ENCODE measurements around the gene RAVER1. TPM values are rescaled to one million over a fixed set of nuclear protein-coding genes. Genes with fewer than 3 reads are reported as not detected.
"Not testable (repeated sequence)": the region's sequence is repeated elsewhere in the genome, so short reads cannot be mapped to it uniquely, and the experiment has no call there.

Gene RAVER1
- total RNA-seq, 1 experiment from 2014 or later, result 87.7 TPM

GRCh38 chr19:10339380-10339960 is 6.1 kb upstream of the RAVER1 start, which contains the start of gene ICAM3:
TSS of gene ICAM3 (minus strand) at chr19:10339624. CDS start at chr19:10339614, 10 bp downstream.
- ChIA-PET POLR2A (ENCODE audit: low non-redundant PET) (no interaction called here), CTCF (interaction anchor here (0.7 kb wide), 1 partner anchor 11 kb away, joined by 3 read pairs; no protein-coding TSS in a partner anchor)
- no TSS peak for BruUV-seq (replicated peaks)
- DNase-seq (ENCODE audit: low spot score), result no peak
- TF ChIP-seq EZH2 (IDR thresholded peaks at IDR 0.05; ENCODE audit: borderline replicate concordance, low read depth, low read length, poor library complexity, severe bottlenecking), result no peak
- TF ChIP-seq CTCF (conservative IDR thresholded peaks at IDR 0.05; ENCODE audit: low read depth, low read length), result no peak
- H3K4me1 ChIP-seq (ENCODE audit: insufficient read depth, low read length, poor library complexity, severe bottlenecking), result peaks cover 17% of the 10 kb centered on the region
- no peaks in the 10 kb centered on the region for H3K27me3 ChIP-seq (replicated peaks; ENCODE audit: insufficient read depth, low read depth, low read length, poor library complexity)
- no peaks in the 10 kb centered on the region for H3K36me3 ChIP-seq (ENCODE audit: insufficient read depth, low read length, poor library complexity, severe bottlenecking)
- no peak within 1 kb of the TSS for H3K4me3 ChIP-seq (ENCODE audit: low read depth, low read length, poor library complexity, severe bottlenecking)
- H3K9me3 ChIP-seq (ENCODE audit: low read depth, low read length, poor library complexity, severe bottlenecking), result no peaks in the 10 kb centered on the region
- intact Hi-C loops (cut with micrococcal nuclease; ENCODE audit: unreplicated experiment), result loop anchor here (5.0 kb wide), 1 partner anchor 43 kb away; the partner anchor contains the start of gene TYK2
- H3K27ac ChIP-seq (ENCODE audit: low read depth, low read length, poor library complexity, severe bottlenecking), result no peak within 1 kb of the TSS

DNA sequence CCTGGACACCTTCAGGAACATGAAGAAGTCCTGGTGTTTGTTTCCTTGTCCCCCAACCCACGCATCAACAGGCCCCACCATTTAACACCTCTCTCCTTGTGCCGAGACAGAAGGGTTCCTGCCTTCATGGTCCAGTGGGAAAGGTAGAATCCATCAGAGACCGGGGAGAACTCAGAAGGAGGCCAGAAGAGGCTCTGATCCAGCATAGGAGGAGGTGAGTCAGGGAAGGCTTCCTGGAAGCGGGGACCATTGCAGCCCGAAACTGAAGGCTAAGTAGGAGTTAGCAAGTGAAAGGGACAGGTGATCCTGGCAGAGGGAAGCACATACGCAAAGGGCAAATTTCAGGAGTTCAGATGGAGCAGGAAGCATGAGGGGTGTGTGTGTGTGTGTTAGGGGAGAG is 5.6 kb upstream of the RAVER1 start:
- Histone ChIP-seq H3K27me3 (replicated peaks; ENCODE audit: insufficient read depth, low read depth, low read length, poor library complexity) (no peaks in the 10 kb centered on the region), H3K36me3 (ENCODE audit: insufficient read depth, low read length, poor library complexity, severe bottlenecking) (no peaks in the 10 kb centered on the region), H3K27ac (ENCODE audit: low read depth, low read length, poor library complexity, severe bottlenecking) (no peak overlapping the region), H3K4me1 (ENCODE audit: insufficient read depth, low read length, poor library complexity, severe bottlenecking) (peaks cover 20% of the 10 kb centered on the region), H3K4me3 (ENCODE audit: low read depth, low read length, poor library complexity, severe bottlenecking) (no peak overlapping the region), H3K9me3 (ENCODE audit: low read depth, low read length, poor library complexity, severe bottlenecking) (no peaks in the 10 kb centered on the region)
- no peak for DNase-seq (ENCODE audit: low spot score)
- intact Hi-C loops (cut with micrococcal nuclease; ENCODE audit: unreplicated experiment), result loop anchor here (5.0 kb wide), 1 partner anchor 43 kb away; the partner anchor contains the start of gene TYK2
- no TSS peak for BruUV-seq (replicated peaks)
- TF ChIP-seq CTCF (conservative IDR thresholded peaks at IDR 0.05; ENCODE audit: low read depth, low read length) (no peak), EZH2 (IDR thresholded peaks at IDR 0.05; ENCODE audit: borderline replicate concordance, low read depth, low read length, poor library complexity, severe bottlenecking) (no peak)
- ChIA-PET POLR2A (ENCODE audit: low non-redundant PET) (no interaction called here), CTCF (no interaction called here)

- H3K4me3 ChIP-seq (ENCODE audit: low read depth, low read length, poor library complexity, severe bottlenecking); CTCF ChIA-PET; H3K27ac ChIP-seq (ENCODE audit: low read depth, low read length, poor library complexity, severe bottlenecking); DNase-seq (ENCODE audit: low spot score); H3K36me3 ChIP-seq (ENCODE audit: insufficient read depth, low read length, poor library complexity, severe bottlenecking); BruUV-seq (replicated peaks); H3K9me3 ChIP-seq (ENCODE audit: low read depth, low read length, poor library complexity, severe bottlenecking); H3K27me3 ChIP-seq (replicated peaks; ENCODE audit: insufficient read depth, low read depth, low read length, poor library complexity): not testable (repeated sequence)
- POLR2A ChIA-PET (ENCODE audit: low non-redundant PET), result interaction anchor here (0.7 kb wide), 1 partner anchor 18 kb away, joined by 7 read pairs; no protein-coding TSS in a partner anchor
- H3K4me1 ChIP-seq (ENCODE audit: insufficient read depth, low read length, poor library complexity, severe bottlenecking), result peaks cover 27% of the 10 kb centered on the region
- intact Hi-C loops (cut with micrococcal nuclease; ENCODE audit: unreplicated experiment), result loop anchor here (5.0 kb wide), 1 partner anchor 46 kb away; the partner anchor contains the start of gene TYK2
These were observed 3.4 kb upstream of the RAVER1 start for GRCh38 chr19:10336725-10337124.

Measured in A673 (cell line).